ENCODE measurements around the gene CBFA2T2.
A peak's percentile ranks its signal among the peaks of the same experiment; 100 is the strongest.
"Not testable (repeated sequence)": the region's sequence is repeated elsewhere in the genome, so short reads cannot be mapped to it uniquely, and the experiment has no call there.

CBFA2T2 gene

GRCh38 chr20:33490023-33490933, at the start of gene CBFA2T2:
Gene CBFA2T2 (plus strand): TSS chr20:33490096. CDS start chr20:33490268, 172 bp downstream.
- no peak for DNase-seq

- DNase-seq, result not testable (repeated sequence)
Observed at GRCh38 chr20:33440562-33440961, 49.3 kb upstream of the CBFA2T2 start.

GRCh38 chr20:33441142-33441955, 48.5 kb upstream of the CBFA2T2 start:
- no peak for DNase-seq

- no peak for DNase-seq
Observed at GRCh38 chr20:33442136-33443005, 47.5 kb upstream of the CBFA2T2 start.

GRCh38 chr20:33443006-33443511, 46.8 kb upstream of the CBFA2T2 start:
- DNase-seq, result no peak

- DNase-seq, result peak; percentile 93
Observed at GRCh38 chr20:33443512-33444239, 46.2 kb upstream of the CBFA2T2 start, which contains the start of gene SNTA1. Gene SNTA1 (minus strand): TSS chr20:33443763. CDS start chr20:33443620, 143 bp downstream.

- DNase-seq, result peak; percentile 41
Observed at GRCh38 chr20:33444797-33445560, 44.9 kb upstream of the CBFA2T2 start.

GRCh38 chr20:33445881-33446625, 43.8 kb upstream of the CBFA2T2 start:
- no peak for DNase-seq

- no peak for DNase-seq
Observed at GRCh38 chr20:33450867-33451266, 39.0 kb upstream of the CBFA2T2 start.

GRCh38 chr20:33456916-33457642, 32.8 kb upstream of the CBFA2T2 start:
- peak; percentile 81 for DNase-seq

GRCh38 chr20:33459599-33459998, 30.3 kb upstream of the CBFA2T2 start:
- DNase-seq, result no peak

- no peak for DNase-seq
Observed at GRCh38 chr20:33460711-33461110, 29.2 kb upstream of the CBFA2T2 start.

- no peak for DNase-seq
Observed at GRCh38 chr20:33463332-33464101, 26.4 kb upstream of the CBFA2T2 start.

GRCh38 chr20:33464759-33465158, 25.1 kb upstream of the CBFA2T2 start:
- DNase-seq, result not testable (repeated sequence)

- no peak for DNase-seq
Observed at GRCh38 chr20:33465481-33466302, 24.2 kb upstream of the CBFA2T2 start.

- no peak for DNase-seq
Observed at GRCh38 chr20:33466303-33466646, 23.6 kb upstream of the CBFA2T2 start.

- no peak for DNase-seq
Observed at GRCh38 chr20:33470457-33470856, 19.4 kb upstream of the CBFA2T2 start.

GRCh38 chr20:33470866-33471265, 19.0 kb upstream of the CBFA2T2 start:
- DNase-seq, result no peak

Measured in CD4-positive, alpha-beta T cell treated with Interleukin-21 for 1 hour (primary cell).